ENCODE results near the gene PCDHA7.

PCDHA7 gene

GRCh38 chr5:140857177-140857986 is 23.3 kb downstream of the PCDHA7 start:
- TF ChIP-seq CTCF (IDR thresholded peaks at IDR 0.05; ENCODE audit: low read length, missing control alignments) = no peak
- H3K4me3 ChIP-seq (replicated peaks; ENCODE audit: low read depth, low read length) = no peak overlapping the region
- no peak for DNase-seq (ENCODE audit: low read depth)

GRCh38 chr5:140857987-140858240 is 23.8 kb downstream of the PCDHA7 start:
- no peak overlapping the region for H3K4me3 ChIP-seq (replicated peaks; ENCODE audit: low read depth, low read length)
- no peak for TF ChIP-seq CTCF (IDR thresholded peaks at IDR 0.05; ENCODE audit: low read length, missing control alignments)

GRCh38 chr5:140862441-140863295 is 28.6 kb downstream of the PCDHA7 start:
- TF ChIP-seq CTCF (IDR thresholded peaks at IDR 0.05; ENCODE audit: low read length, missing control alignments) = no peak
- H3K4me3 ChIP-seq (replicated peaks; ENCODE audit: low read depth, low read length) = no peak overlapping the region
- no peak for DNase-seq (ENCODE audit: low read depth)

More at GRCh38 chr5:140857987-140858240, 23.8 kb downstream of the PCDHA7 start:
- no peak for DNase-seq (ENCODE audit: low read depth)

- no peak for TF ChIP-seq CTCF (IDR thresholded peaks at IDR 0.05; ENCODE audit: low read length, missing control alignments)
- DNase-seq (ENCODE audit: low read depth) = no peak
- H3K4me3 ChIP-seq (replicated peaks; ENCODE audit: low read depth, low read length) = no peak within 1 kb of the TSS
These were observed 34.9 kb downstream of the PCDHA7 start, which contains the start of gene PCDHA11 for GRCh38 chr5:140868721-140869554. Gene PCDHA11 (plus strand): TSS chr5:140868957. CDS start chr5:140869104, 147 bp downstream.

GRCh38 chr5:140869555-140869886 is 35.5 kb downstream of the PCDHA7 start:
- no peak for DNase-seq (ENCODE audit: low read depth)
- TF ChIP-seq CTCF (IDR thresholded peaks at IDR 0.05; ENCODE audit: low read length, missing control alignments) = no peak
- no peak overlapping the region for H3K4me3 ChIP-seq (replicated peaks; ENCODE audit: low read depth, low read length)

- DNase-seq (ENCODE audit: low read depth) = no peak
- TF ChIP-seq CTCF (IDR thresholded peaks at IDR 0.05; ENCODE audit: low read length, missing control alignments) = no peak
- no peak overlapping the region for H3K4me3 ChIP-seq (replicated peaks; ENCODE audit: low read depth, low read length)
These were observed 36.4 kb downstream of the PCDHA7 start for GRCh38 chr5:140870221-140871201.

All from fibroblast of pulmonary artery (primary cell).